ENCODE results near the gene MYO3B.
"Not testable (repeated sequence)": the region's sequence is repeated elsewhere in the genome, so short reads cannot be mapped to it uniquely, and the experiment has no call there.

MYO3B gene

GRCh38 chr2:170255971-170256370 is 78.0 kb downstream of the MYO3B start:
- DNase-seq (ENCODE audit: low read depth) = peak; percentile 48
- TF ChIP-seq CTCF (IDR thresholded peaks at IDR 0.05; ENCODE audit: insufficient read depth, low read depth, low read length, missing control alignments) = no peak
- no peak overlapping the region for H3K4me3 ChIP-seq (ENCODE audit: low read length)

DNA sequence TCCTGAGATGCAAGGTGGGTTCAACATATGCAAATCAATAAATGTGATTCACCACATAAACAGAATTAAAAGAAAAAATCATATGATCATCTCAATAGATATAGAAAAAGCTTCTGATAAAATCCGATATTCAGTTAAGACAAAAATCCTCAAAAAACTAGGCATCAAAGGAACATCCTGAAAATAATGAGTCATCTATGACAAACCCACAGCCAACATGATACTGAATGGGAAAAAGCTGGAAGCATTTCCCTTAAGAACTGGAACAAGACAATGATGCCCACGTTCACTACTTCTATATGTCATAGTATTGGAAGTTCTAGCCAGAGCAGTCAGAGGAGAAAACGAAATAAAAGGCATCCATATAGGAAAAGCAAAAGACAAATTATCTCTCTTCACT is 80.4 kb downstream of the MYO3B start:
- H3K4me3 ChIP-seq (ENCODE audit: low read length) = no peak overlapping the region
- TF ChIP-seq CTCF (IDR thresholded peaks at IDR 0.05; ENCODE audit: insufficient read depth, low read depth, low read length, missing control alignments) = no peak
- peak; percentile 36 for DNase-seq (ENCODE audit: low read depth)

DNA sequence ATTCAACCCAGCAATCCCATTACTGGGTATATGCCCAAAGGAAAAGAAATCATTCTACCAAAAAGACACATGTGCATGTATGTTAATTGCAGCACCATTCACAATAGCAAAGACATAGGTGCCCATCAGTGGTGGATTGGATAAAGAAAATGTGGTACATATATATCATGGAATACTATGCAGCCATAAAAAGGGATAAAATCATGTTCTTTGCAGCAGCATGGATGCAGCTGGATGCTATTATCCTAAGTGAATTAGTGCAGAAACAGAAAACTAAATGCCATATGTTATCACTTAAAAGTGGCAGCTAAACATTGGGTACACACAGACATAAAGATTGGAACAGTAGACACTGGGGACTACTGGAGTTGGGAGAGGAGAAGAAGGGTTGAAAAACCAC is 82.2 kb downstream of the MYO3B start:
- no peak for DNase-seq (ENCODE audit: low read depth)
- TF ChIP-seq CTCF (IDR thresholded peaks at IDR 0.05; ENCODE audit: insufficient read depth, low read depth, low read length, missing control alignments) = no peak
- H3K4me3 ChIP-seq (ENCODE audit: low read length) = no peak overlapping the region

- TF ChIP-seq CTCF (IDR thresholded peaks at IDR 0.05; ENCODE audit: insufficient read depth, low read depth, low read length, missing control alignments) = no peak
- no peak overlapping the region for H3K4me3 ChIP-seq (ENCODE audit: low read length)
- DNase-seq (ENCODE audit: low read depth) = no peak
Measured at GRCh38 chr2:170261566-170261965, 83.6 kb downstream of the MYO3B start.

- H3K4me3 ChIP-seq (ENCODE audit: low read length) = no peak overlapping the region
Measured at GRCh38 chr2:170262343-170262742, 84.4 kb downstream of the MYO3B start.

DNA sequence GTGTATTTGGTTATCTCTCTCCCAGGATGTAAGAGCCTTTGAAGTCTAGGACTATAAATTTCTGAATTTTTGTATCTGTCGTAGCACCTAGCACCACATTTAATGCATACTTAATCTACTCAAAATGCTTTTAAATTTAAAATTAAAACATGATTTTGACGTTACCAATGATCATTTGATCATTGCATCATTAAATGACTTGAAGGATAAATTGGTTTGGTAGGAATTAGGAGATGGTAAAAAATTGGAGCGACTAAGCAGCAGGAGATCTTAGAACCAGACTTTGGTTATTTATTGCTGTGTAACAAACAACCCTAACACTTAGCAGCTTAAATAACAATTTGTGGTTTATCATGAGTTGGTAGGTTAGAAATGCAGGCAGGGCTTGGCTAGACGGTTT is 84.9 kb downstream of the MYO3B start:
- no peak overlapping the region for H3K4me3 ChIP-seq (ENCODE audit: low read length)
- no peak for DNase-seq (ENCODE audit: low read depth)
- TF ChIP-seq CTCF (IDR thresholded peaks at IDR 0.05; ENCODE audit: insufficient read depth, low read depth, low read length, missing control alignments) = no peak

More at GRCh38 chr2:170262343-170262742, 84.4 kb downstream of the MYO3B start:
- no peak for TF ChIP-seq CTCF (IDR thresholded peaks at IDR 0.05; ENCODE audit: insufficient read depth, low read depth, low read length, missing control alignments)
- DNase-seq (ENCODE audit: low read depth) = no peak

DNA sequence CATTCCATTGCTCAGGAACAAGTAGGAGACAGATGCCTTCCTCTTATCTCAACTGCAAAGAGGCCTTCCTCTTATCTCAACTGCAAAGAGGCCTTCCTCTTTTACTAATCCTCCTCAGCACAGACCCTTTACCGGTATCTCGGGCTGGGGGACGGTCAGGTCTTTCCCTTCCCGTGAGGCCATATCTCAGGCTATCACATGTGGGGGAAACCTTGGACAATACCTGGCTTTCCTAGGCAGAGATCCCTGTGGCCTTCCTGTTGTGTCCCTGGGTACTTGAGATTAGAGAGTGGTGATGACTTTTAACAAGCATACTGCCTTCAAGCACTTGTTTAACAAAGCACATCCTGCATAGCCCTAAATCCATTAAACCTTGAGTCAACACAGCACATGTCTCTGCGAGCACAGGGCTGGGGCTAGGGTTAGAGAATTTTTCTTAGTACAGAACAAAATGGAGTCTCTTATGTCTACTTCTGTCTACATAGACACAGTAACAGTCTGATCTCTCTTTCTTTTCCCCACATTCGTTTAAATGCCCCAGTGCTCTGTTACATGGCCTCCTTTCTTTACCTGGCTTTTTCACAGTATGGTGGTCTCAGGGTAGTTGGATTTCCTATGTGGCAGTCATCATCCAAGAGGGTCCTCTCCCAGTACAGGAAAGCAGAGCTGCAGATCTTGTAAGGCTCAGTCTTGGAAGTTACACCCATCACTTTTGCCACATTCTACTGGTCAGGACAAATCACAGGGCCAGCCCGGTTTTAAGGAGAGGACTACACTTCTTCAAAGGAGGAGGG is 86.0 kb downstream of the MYO3B start:
- H3K4me3 ChIP-seq (ENCODE audit: low read length) = not testable (repeated sequence)
- peak; percentile 4 for DNase-seq (ENCODE audit: low read depth)

All from epithelial cell of esophagus (primary cell).